Erythroblast (primary cell): ENCODE data around the gene CROCC2.

Experiments used
- GATA1 ChIP-seq: IDR thresholded peaks from 2 replicates; pipeline ENCODE4 v1.6.1; 2011; ENCODE audit warnings: low read depth, mild to moderate bottlenecking, control low read depth, low read length, moderate library complexity
- POLR2A ChIP-seq: IDR thresholded peaks from 2 replicates; pipeline ENCODE4 v1.6.1; 2011; ENCODE audit warnings: mild to moderate bottlenecking, low read length

DNA sequence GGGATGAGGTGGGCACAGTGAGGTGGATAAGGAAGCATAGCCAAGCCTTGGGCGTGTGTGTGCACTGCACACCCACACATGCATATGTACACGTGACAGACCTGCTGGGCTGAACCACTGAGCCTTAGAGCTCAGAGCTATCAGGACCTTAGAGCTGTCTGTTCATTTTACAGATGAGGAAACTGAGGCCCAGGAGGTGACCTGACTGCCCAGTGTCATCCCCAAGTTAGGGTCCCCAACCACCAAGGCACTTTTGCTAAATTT, 84.1 kb downstream of the CROCC2 start:
- TF ChIP-seq POLR2A (no peak), GATA1 (no peak)
